GM18508 (cell line): ENCODE results near the gene HOXC12.

Source experiments
- ATAC-seq: cut with Tn5 transposase; IDR thresholded peaks from one replicate; pipeline ENCODE4 v1.9.1; 2021; ENCODE audit warnings: moderate number of reproducible peaks; ENCODE audit not compliant: insufficient read depth, unreplicated experiment

HOXC12 gene, protein sequence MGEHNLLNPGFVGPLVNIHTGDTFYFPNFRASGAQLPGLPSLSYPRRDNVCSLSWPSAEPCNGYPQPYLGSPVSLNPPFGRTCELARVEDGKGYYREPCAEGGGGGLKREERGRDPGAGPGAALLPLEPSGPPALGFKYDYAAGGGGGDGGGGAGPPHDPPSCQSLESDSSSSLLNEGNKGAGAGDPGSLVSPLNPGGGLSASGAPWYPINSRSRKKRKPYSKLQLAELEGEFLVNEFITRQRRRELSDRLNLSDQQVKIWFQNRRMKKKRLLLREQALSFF

DNA sequence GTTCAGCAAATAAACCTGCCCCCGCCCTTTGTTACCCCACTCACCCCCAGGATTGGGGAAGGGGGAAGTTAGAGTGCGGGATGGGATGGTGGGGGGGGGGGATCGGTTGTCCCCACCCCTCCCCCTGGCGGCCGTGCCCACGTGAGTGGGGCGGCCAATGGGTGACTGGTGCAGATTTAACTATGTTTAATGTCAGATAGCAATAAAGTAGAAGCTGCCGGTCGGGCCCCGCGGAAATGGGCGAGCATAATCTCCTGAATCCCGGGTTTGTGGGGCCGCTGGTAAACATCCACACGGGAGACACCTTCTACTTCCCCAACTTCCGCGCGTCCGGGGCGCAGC, at the start of gene HOXC12:
HOXC12 (plus strand) TSS at position 210 of the 342 bp plus-strand sequence; CDS start at position 237, 27 bp downstream.
- ATAC-seq, result no peak

GRCh38 chr12:53907103-53907502, 47.6 kb upstream of the HOXC12 start:
- ATAC-seq, result no peak

GRCh38 chr12:53916788-53917655, 37.7 kb upstream of the HOXC12 start:
- no peak for ATAC-seq

DNA sequence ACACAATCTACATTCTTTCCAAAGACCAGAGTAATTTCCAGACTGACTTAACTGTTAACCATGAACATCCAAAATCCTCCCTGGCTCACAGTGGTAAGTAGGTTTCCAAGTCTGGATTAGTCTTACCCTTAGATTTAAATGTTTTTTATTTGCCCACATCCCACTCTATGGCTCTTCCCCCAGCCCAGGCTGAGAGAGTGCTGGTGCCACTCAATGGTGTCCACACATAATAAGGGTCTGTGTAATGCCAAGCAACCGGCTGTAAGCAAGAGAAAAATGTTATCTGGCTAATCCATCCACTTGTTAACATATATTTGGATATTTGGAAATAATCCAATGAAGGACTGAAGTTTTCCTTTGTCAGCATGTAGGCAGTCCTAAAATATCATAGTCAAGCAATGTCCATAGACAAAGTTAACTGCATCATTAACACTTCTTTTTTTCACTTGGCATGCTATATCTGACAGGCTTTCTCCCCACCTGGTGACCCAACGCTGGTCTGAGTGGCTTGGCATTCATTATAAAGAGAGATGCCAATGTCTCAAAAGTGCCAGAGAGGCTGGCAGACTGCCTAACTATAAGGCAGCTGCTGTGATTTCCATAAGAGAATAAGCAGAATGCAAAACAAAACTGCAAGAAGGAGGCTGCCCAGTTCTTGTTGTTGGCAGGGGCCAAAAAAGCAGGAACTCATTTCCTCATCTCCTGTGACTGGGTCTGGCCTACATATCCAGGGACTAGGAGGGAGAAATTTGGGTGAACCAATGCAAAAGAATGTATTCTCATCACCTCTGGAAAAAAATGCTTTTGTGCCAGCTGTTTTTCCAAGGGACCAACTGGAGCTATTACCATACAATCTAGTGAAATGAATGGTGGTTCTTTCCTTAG, 29.9 kb upstream of the HOXC12 start:
- ATAC-seq, result no peak

- no peak for ATAC-seq
These were observed 27.3 kb upstream of the HOXC12 start for GRCh38 chr12:53927220-53928029.

- ATAC-seq, result no peak
These were observed 26.5 kb upstream of the HOXC12 start for GRCh38 chr12:53928054-53928835.

GRCh38 chr12:53929527-53929926, 25.2 kb upstream of the HOXC12 start:
- no peak for ATAC-seq

- ATAC-seq, result no peak
These were observed 24.0 kb upstream of the HOXC12 start for GRCh38 chr12:53930591-53931255.

- ATAC-seq, result no peak
These were observed 22.7 kb upstream of the HOXC12 start for GRCh38 chr12:53931844-53932581.

DNA sequence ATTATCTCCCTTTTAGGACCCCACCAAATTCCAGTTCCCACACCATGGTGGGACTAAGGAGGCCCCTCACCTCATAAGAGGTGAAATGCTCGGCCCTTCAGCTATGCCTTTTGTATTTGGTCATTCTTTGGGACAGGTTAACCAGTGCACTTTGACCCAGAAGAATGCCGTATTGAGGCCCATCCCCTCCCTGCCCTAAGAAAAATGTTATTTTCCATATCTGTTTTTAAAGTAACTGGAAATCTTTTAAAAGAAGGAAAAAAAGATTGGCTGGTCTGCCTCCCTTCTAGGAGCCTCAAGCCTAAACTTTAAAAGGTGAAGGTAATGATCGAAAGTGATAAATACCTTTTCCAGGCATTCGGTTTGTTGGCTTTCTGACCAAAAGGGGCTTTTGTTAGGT, 21.8 kb upstream of the HOXC12 start:
- ATAC-seq, result no peak

GRCh38 chr12:53935383-53936341, 19.0 kb upstream of the HOXC12 start:
- ATAC-seq, result no peak

GRCh38 chr12:53937099-53937498, 17.6 kb upstream of the HOXC12 start:
- no peak for ATAC-seq

- ATAC-seq, result no peak
These were observed 16.9 kb upstream of the HOXC12 start for GRCh38 chr12:53937596-53938325.

DNA sequence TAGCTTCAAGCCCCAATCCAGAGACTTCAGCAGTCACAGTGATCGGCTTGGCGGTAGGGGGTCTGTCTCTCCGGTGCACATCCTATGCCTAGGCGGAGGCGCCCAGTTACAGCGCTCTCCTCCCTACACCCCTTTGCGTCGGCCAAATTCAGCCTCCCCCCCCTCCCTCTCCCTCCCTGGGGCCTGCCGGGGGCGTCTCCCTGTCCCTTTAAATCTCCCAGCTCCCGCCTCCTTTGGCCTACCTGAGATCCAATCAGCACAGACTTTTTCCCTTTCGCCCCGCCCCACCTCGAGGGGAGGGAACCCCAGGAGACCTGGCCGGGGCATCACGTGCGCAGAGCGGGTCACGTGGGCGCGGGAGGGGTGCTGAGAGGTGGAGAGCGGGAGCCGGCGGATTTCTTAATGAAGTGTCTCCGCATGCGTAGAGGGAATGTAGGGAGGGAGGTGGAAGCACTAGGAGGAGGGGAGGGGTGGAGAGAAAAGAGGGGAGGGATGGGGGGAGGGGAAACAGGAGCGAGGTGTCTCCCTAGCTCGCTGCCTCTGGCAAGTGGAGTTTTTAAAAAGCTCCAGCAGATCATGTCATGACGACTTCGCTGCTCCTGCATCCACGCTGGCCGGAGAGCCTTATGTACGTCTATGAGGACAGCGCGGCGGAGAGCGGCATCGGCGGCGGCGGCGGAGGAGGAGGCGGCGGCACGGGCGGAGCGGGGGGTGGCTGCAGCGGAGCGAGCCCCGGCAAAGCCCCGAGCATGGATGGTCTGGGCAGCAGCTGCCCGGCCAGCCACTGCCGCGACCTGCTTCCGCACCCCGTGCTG, 16.2 kb upstream of the HOXC12 start, which contains the start of gene HOXC13:
HOXC13 (plus strand) TSS at position 506 of the 815 bp plus-strand sequence; CDS start at position 582, 76 bp downstream.
- no peak for ATAC-seq
